VCaP (cell line): ENCODE measurements around the gene PIR.

Experiments
- H3K27ac ChIP-seq: fragments of 450-650 bp; 2 replicates; pipeline ENCODE4 v1.5.1; 2017
- TF ChIP-seq, protein P1 (sequence below): fragments of 450-650 bp; conservative IDR thresholded peaks from 2 replicates; pipeline ENCODE4 v1.5.1; 2017; ENCODE audit warnings: mild to moderate bottlenecking, moderate library complexity

Gene PIR

DNA sequence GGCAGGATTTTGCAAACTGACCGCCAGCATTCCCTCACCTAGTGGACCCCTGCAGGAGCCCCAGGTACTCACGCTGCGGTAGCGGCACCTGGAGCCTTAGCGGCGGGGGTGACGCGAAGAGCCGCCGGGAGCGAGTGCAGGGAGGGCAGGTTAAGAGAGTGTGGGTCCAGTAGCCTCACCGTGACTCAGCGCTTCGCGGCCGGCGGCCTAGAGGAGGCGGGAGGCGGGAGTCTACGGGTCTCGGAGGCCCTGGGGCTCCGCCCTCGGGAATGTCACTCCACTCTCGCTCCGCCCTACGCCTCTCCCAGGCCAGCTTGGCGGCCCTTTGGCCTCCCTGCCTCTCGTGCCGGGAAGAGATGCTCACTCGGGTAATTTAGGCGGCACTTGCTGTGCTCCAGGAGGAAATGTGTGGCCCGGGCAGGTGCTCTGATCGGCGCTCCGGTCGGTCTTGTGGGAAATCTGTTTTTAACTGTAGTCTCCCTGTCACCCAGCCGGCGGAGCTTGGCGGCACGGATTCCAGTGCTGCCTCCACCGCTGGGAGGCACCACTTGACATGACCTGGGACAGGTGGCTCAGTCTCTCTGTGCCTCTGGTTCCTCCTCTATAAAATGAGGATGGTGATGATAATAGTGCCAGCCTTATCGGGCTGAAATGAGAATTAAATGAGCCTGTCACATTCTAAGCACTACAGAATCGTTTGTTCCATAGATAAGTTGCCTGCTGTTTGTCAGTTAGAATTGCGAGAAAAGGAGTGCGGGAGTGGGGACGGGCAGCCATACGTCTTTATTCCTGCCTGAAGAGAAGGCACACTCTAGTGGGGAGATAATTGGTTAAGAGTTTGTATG is at the start of gene PIR:
Gene PIR (minus strand): TSS at position 216 of the 845 bp plus-strand sequence. CDS start 2,076 bp downstream, outside the sequence.
- TF ChIP-seq, protein P1, sequence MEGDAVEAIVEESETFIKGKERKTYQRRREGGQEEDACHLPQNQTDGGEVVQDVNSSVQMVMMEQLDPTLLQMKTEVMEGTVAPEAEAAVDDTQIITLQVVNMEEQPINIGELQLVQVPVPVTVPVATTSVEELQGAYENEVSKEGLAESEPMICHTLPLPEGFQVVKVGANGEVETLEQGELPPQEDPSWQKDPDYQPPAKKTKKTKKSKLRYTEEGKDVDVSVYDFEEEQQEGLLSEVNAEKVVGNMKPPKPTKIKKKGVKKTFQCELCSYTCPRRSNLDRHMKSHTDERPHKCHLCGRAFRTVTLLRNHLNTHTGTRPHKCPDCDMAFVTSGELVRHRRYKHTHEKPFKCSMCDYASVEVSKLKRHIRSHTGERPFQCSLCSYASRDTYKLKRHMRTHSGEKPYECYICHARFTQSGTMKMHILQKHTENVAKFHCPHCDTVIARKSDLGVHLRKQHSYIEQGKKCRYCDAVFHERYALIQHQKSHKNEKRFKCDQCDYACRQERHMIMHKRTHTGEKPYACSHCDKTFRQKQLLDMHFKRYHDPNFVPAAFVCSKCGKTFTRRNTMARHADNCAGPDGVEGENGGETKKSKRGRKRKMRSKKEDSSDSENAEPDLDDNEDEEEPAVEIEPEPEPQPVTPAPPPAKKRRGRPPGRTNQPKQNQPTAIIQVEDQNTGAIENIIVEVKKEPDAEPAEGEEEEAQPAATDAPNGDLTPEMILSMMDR, result peak; percentile 67
- peak within 1 kb of the TSS; percentile 76 for H3K27ac ChIP-seq

DNA sequence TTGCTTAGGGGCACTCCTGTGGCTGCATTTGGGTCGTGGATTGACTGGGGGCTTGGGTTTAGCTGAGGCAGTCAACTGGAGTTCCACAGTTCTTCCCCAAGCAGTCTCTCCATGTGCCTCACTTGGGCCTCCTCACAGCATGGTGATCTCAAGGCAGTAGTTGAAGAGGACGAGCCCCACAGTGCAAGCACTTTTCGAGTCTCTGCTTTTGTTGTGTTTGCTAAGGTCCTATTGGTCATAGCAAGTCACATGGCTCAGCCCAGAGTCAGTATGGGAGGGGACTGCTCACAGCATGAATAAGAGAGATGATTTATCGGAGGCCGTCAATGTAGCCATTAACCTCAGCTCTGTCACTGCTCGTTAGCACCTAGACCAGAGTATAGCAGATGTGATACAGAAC is 37.2 kb upstream of the PIR start:
- TF ChIP-seq, protein P1, result no peak
- H3K27ac ChIP-seq, result no peak overlapping the region

DNA sequence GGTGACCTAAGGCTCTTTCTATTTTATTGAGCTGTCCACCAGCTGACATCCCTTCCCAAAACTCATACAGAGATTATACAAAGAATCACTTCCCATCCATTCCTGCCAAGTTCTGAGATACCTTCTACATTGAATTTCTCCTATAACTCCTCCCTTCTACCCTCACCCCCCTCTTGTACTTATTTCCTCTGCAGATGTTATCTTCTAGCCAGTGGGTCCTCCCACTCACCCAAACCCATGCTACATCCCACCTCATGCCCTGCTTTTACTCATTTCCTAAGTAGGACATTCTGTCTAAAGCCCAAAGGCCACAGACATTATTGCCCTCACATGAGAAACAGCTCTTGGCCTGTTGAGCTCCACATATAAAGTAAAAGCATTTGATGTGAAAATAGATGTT is 36.0 kb upstream of the PIR start:
- TF ChIP-seq, protein P1, result no peak
- H3K27ac ChIP-seq, result no peak overlapping the region

DNA sequence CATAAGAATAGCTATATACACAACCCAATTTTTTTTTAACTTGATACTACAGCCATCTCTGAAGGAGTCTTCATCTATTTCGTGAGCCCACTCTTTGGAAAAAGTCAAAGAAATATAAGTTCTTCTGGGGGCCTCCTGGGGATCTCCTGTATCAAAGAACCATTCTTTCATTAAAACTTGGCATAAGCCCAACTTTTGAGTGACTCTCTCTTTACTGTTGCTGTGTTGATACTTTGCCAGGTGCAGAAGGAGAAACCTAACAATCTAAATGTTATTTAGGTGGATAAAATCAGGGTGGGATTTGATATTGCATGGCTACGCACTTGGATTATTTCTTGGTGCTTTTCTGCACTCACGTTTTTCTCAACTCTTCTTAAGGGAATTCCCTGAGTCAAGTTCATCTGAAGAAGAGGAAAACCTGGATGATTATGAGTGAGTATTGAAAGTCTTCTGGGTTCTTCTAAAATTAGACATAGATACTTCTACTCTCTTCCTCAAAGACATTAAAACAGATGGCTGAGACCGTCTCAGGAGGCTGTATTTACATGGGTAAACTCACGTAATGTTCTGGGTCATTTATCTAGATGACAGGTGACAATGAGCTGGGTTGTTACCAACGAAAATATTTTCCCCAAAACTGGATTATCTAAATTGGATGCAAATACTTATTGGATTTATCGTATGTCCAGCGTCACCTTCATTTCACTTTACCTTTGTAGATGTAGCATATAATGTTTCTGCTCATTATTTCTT is 32.7 kb upstream of the PIR start:
- no peak overlapping the region for H3K27ac ChIP-seq
- TF ChIP-seq, protein P1, result no peak

DNA sequence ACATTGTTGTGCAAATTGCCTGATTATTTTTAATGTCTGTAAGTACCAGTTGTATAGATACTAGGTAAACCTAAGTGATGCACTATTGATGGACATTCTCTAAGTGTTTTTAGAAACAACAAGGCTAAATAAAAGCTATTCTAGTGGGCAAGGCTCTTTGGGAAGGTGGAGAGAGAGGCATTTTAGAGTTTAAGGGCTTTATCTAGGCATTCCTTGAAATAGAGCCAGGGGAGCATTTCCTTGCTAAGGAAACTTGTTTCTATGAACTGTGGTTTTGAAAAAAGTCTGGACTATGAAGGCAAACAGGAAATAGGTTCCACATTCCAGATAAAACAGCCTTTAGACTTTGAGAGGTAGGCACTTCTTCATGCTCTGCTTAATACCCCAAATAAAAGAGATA is 31.3 kb upstream of the PIR start:
- TF ChIP-seq, protein P1, result no peak
- H3K27ac ChIP-seq, result no peak overlapping the region

DNA sequence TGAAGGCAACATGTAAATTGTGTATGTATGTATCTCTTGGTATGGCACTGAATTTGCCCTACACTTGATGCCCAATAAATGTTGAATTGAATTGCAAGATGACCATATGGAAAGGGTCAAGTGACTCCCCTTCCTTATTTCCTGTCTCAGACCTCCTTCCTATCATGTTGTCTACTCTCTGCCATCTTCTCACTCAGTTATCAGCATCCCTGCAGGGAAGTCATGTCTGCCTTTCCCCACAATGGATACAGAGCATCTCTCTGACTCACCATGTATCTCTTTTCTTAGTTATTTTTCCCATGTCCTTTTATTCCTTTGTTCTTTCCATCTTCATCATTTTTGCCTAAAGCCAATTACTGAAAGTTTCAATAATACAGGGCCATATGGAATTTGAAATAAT is 30.0 kb upstream of the PIR start:
- TF ChIP-seq, protein P1, result no peak
- H3K27ac ChIP-seq, result no peak overlapping the region

DNA sequence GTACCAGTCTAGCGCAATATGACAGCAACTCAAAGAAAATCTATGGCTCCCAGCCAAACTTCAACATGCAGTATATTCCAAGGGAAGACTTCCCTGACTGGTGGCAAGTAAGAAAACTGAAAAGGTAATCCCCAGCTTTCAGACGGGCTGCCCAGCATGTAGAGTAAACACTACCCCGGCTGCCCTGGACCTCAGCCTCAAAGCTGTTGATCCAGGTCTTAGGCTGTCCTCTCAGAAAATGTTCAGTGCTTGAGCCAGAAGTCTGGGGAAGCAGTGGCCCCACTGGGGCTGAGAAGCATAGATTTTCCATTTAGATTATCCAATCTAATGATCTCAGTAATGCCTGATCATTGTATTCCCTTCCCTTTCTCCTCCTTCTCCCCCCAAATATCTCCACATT is 29.3 kb upstream of the PIR start:
- H3K27ac ChIP-seq, result no peak overlapping the region
- TF ChIP-seq, protein P1, result no peak
